Esophagus muscularis mucosa (tissue), 4 donors: ENCODE results near the gene THBD. TPM values are rescaled to one million over a fixed set of nuclear protein-coding genes. Genes with fewer than 3 reads are reported as not detected.

Experiments
- DNase-seq: peaks from one replicate; pipeline ENCODE4 v3.0.0-alpha.2; 2017; ENCODE audit errors: extremely low spot score
- H3K27ac ChIP-seq, 4 donors: fragments of 200-600 bp; sonication (generic); replicated peaks in 1 of 4; 1 replicate in 3 of 4; 2 replicates in 1 of 4; pipeline ENCODE4 v1.5.1; 2016 to 2019; ENCODE audit warnings: mild to moderate bottlenecking in 1 of 4
- H3K27me3 ChIP-seq, 4 donors: fragments of 200-600 bp; sonication (generic); one replicate each; pipeline versions ENCODE4 v1.5.1 to v1.6.0; 2016 to 2019
- H3K36me3 ChIP-seq, 4 donors: fragments of 200-600 bp; sonication (generic); one replicate each; pipeline ENCODE4 v1.5.1; 2016 to 2019
- H3K4me1 ChIP-seq, 4 donors: fragments of 200-600 bp; sonication (generic); one replicate each; pipeline ENCODE4 v1.5.1; 2016 to 2019
- H3K4me3 ChIP-seq, 4 donors: fragments of 200-600 bp; sonication (generic); 1 replicate in 2 of 4; 2 replicates in 2 of 4; pipeline ENCODE4 v1.5.1; 2016 to 2019; ENCODE audit warnings: mild to moderate bottlenecking in 4 of 4, moderate library complexity in 1 of 4
- H3K9me3 ChIP-seq, 4 donors: fragments of 200-600 bp; sonication (generic); 1 replicate in 3 of 4; 2 replicates in 1 of 4; pipeline ENCODE4 v1.5.1; 2016 to 2019
- EP300 ChIP-seq: sonication (generic); formaldehyde crosslinking; IDR thresholded peaks from one replicate; pipeline ENCODE4 v1.6.1; 2017; ENCODE audit warnings: antibody characterized with exemption
- POLR2A ChIP-seq: fragments of 450-650 bp; IDR thresholded peaks from one replicate; pipeline ENCODE4 v1.6.1; 2017; ENCODE audit warnings: antibody characterized with exemption, moderate library complexity, mild to moderate bottlenecking, low read depth
- POLR2AphosphoS5 ChIP-seq, 2 donors: sonication (generic); formaldehyde crosslinking; IDR thresholded peaks; one replicate each; pipeline ENCODE4 v1.6.1; 2017; ENCODE audit warnings: antibody characterized with exemption in 2 of 2
- WGBS: methylation state at CpG from one replicate; pipeline ENCODE4 v1.1.5; 2018; 5-methylcytosine and 5-hydroxymethylcytosine counted together
- intact Hi-C: fragments of 100-400 bp; cut with DNase I; formaldehyde crosslinking; loops from one replicate; pipeline ENCODE4 v1.15.1; 2023
- total RNA-seq, 4 donors: library from RNA; depleted of rRNA; stranded (reverse); fragments of >200 nt; gene quantifications; one replicate each; pipeline versions ENCODE4 v1.1.0 to v1.2.1, GENCODE V29; 2016
- TF ChIP-seq, protein P1 (sequence below), 3 experiments: fragments of 200-600 bp in 2 of 3; fragments of 450-650 bp in 1 of 3; sonication (generic) in 2 of 3; IDR thresholded peaks; one replicate each; pipeline ENCODE4 v1.5.1; 2017 to 2019; ENCODE audit warnings: antibody characterized with exemption in 3 of 3, mild to moderate bottlenecking in 2 of 3, moderate library complexity in 1 of 3

The THBD gene
- total RNA-seq, 4 donors from 2014 or later, result 22.4 to 206 (median 47.3) TPM

GRCh38 chr20:23020230-23021018 lies 29.0 kb downstream of the THBD start:
- no peaks in the 10 kb centered on the region for H3K9me3 ChIP-seq
- TF ChIP-seq, protein P1, sequence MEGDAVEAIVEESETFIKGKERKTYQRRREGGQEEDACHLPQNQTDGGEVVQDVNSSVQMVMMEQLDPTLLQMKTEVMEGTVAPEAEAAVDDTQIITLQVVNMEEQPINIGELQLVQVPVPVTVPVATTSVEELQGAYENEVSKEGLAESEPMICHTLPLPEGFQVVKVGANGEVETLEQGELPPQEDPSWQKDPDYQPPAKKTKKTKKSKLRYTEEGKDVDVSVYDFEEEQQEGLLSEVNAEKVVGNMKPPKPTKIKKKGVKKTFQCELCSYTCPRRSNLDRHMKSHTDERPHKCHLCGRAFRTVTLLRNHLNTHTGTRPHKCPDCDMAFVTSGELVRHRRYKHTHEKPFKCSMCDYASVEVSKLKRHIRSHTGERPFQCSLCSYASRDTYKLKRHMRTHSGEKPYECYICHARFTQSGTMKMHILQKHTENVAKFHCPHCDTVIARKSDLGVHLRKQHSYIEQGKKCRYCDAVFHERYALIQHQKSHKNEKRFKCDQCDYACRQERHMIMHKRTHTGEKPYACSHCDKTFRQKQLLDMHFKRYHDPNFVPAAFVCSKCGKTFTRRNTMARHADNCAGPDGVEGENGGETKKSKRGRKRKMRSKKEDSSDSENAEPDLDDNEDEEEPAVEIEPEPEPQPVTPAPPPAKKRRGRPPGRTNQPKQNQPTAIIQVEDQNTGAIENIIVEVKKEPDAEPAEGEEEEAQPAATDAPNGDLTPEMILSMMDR (IDR thresholded peaks at IDR 0.05), result no peak
- TF ChIP-seq EP300, result no peak
- TF ChIP-seq POLR2AphosphoS5 (IDR thresholded peaks at IDR 0.05), result no peak
- no peak for TF ChIP-seq POLR2A
- H3K27ac ChIP-seq, result no peak overlapping the region
- H3K36me3 ChIP-seq, result no peaks in the 10 kb centered on the region
- H3K4me1 ChIP-seq, result peaks cover 0 to 3% (median 0%) of the 10 kb centered on the region in 4 donors
- no peak for DNase-seq
- no peak overlapping the region for H3K4me3 ChIP-seq
- 85% methylated on average over 12 of the region's 12 CpGs for WGBS
- peaks cover 0 to 5% (median 0%) of the 10 kb centered on the region in 4 donors for H3K27me3 ChIP-seq
- intact Hi-C loops, result no loop called here

DNA sequence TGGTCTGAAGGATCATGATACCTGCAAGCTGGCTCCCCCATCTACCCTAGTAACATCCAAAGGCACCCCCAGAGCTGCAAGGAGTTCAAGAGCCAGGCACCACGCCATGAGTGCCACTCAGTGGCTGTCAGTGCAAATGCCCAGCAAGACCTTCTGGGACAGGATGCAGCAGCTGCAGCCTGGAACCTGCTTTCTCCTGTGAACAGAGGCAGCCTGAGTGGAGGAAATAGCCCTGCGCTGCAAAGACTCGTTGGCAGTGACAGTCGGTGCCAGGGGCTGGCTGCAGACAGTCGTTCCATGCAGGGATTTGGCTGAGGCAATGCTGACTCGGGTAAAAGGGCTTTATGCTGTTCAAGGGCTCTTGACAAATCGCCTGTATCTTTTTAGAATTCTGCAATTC lies 30.1 kb downstream of the THBD start:
- no peaks in the 10 kb centered on the region for H3K9me3 ChIP-seq
- intact Hi-C loops, result no loop called here
- no peak for DNase-seq
- 77% methylated on average over 4 of the region's 7 CpGs for WGBS
- peaks cover 0 to 5% (median 0%) of the 10 kb centered on the region in 4 donors for H3K27me3 ChIP-seq
- H3K4me3 ChIP-seq, result no peak overlapping the region
- H3K36me3 ChIP-seq, result no peaks in the 10 kb centered on the region
- TF ChIP-seq POLR2A, result no peak
- H3K4me1 ChIP-seq, result peaks cover 0 to 3% (median 0%) of the 10 kb centered on the region in 4 donors
- H3K27ac ChIP-seq, result no peak overlapping the region

DNA sequence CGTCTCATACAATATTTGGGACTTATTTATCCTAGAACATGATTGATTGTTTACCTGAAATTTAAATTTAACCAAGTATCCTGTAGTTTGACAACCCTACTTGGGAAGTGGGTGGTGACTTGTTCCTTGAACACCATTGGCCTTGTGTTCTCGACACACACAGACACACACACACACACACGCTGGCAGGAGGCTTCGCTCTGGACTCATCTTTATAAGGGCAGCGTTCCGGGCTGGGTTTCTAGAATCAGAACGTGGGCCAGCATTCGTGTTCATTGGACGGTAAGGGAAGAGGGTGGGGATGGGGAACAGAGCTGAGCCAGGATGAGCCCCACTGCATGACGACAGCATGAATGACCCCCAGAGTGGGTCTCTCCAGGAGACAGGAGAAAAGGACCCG lies 30.5 kb downstream of the THBD start:
- H3K9me3 ChIP-seq, result no peaks in the 10 kb centered on the region
- 84% methylated on average over 11 of the region's 11 CpGs for WGBS
- no peak overlapping the region for H3K27ac ChIP-seq
- intact Hi-C loops, result no loop called here
- peaks cover 0 to 5% (median 0%) of the 10 kb centered on the region in 4 donors for H3K27me3 ChIP-seq
- TF ChIP-seq, protein P1 (IDR thresholded peaks at IDR 0.05), result no peak
- TF ChIP-seq POLR2A, result no peak
- no peak for TF ChIP-seq EP300
- TF ChIP-seq POLR2AphosphoS5 (IDR thresholded peaks at IDR 0.05), result no peak
- no peak overlapping the region for H3K4me3 ChIP-seq
- DNase-seq, result no peak
- peaks cover 0 to 3% (median 0%) of the 10 kb centered on the region in 4 donors for H3K4me1 ChIP-seq
- no peaks in the 10 kb centered on the region for H3K36me3 ChIP-seq

DNA sequence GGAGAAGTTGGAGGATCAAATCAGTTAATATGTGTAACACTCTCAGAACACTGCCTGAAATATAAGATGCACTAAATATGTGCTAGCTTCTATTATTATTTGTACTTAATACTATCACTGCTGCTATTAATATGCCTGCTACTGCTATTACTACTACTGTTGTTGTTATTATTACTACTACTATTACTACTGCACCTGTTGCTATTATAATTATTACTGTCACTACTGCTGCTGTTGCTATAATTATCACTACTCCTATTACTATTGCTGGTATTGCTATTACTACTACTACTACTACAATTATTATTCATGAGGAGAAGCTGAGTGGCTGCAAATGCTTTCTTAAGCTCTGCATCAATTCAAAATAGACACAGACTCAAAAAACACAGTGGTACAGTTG lies 31.0 kb downstream of the THBD start:
- DNase-seq, result no peak
- peaks cover 0 to 3% (median 0%) of the 10 kb centered on the region in 4 donors for H3K4me1 ChIP-seq
- no peak overlapping the region for H3K27ac ChIP-seq
- peaks cover 0 to 5% (median 0%) of the 10 kb centered on the region in 4 donors for H3K27me3 ChIP-seq
- TF ChIP-seq, protein P1 (IDR thresholded peaks at IDR 0.05), result no peak
- TF ChIP-seq POLR2A, result no peak
- no peak for TF ChIP-seq POLR2AphosphoS5 (IDR thresholded peaks at IDR 0.05)
- TF ChIP-seq EP300, result no peak
- no peaks in the 10 kb centered on the region for H3K36me3 ChIP-seq
- H3K9me3 ChIP-seq, result no peaks in the 10 kb centered on the region
- intact Hi-C loops, result no loop called here
- H3K4me3 ChIP-seq, result no peak overlapping the region

DNA sequence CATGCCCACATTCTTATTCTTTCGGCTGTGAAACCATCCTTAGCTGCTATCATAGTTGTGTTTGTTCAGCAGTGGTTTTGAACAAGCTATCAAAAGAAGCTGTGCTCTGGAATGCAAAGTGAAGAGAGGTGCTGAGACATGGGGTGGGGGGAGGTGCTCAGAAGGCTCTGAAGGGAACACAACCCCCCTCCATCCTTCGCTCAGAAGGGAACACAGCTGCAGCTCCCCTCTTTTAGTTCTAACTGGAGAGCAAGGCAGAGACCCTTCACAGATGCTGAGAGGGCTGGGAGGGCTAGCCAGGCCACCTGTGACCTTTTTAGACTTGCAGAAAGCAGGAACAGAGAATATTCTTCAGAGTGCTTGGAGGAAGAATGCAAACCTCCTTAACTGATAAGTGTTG lies 32.0 kb downstream of the THBD start:
- H3K4me1 ChIP-seq, result no peaks in the 10 kb centered on the region
- DNase-seq, result no peak
- H3K27me3 ChIP-seq, result peaks cover 0 to 5% (median 0%) of the 10 kb centered on the region in 4 donors
- no peaks in the 10 kb centered on the region for H3K9me3 ChIP-seq
- TF ChIP-seq EP300 (no peak), POLR2A (no peak), POLR2AphosphoS5 (IDR thresholded peaks at IDR 0.05) (no peak)
- TF ChIP-seq, protein P1 (IDR thresholded peaks at IDR 0.05), result no peak
- no peak overlapping the region for H3K4me3 ChIP-seq
- H3K27ac ChIP-seq, result no peak overlapping the region
- no peaks in the 10 kb centered on the region for H3K36me3 ChIP-seq
- WGBS, result 77% methylated on average over 2 of the region's 2 CpGs
- intact Hi-C loops, result no loop called here
